C4-2B (cell line): Measurements from ENCODE around the gene OSBPL10.

Experiments used
- H3K27ac ChIP-seq: fragments of 450-650 bp; 2 replicates; pipeline ENCODE4 v1.5.1; 2017
- ZFX ChIP-seq: fragments of 450-650 bp; IDR thresholded peaks from 2 replicates; pipeline ENCODE4 v1.6.1; 2017
- TF ChIP-seq, protein P1 (sequence below): fragments of 450-650 bp; conservative IDR thresholded peaks from 2 replicates; pipeline ENCODE4 v1.5.1; 2017; ENCODE audit warnings: mild to moderate bottlenecking

OSBPL10 gene

DNA sequence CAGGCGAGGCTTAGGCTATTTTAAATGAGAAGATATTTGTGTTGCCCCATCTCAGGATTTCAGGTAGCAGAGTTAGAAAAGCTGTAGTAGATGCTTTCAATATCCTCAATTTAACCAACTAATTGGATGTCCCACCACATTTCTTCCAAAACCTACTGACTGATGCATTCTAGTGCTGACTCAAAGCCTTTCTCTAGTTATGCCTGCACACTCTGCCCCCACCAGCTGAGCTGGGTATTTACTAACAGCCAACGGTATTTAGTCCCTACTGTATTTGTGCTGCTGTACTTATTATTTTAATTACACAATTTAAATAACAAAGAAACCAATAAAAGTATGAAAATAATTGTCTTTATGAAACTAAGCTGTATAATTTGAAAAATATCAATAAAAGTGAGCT is 139.5 kb downstream of the OSBPL10 start:
- H3K27ac ChIP-seq, result no peak overlapping the region
- TF ChIP-seq, protein P1, sequence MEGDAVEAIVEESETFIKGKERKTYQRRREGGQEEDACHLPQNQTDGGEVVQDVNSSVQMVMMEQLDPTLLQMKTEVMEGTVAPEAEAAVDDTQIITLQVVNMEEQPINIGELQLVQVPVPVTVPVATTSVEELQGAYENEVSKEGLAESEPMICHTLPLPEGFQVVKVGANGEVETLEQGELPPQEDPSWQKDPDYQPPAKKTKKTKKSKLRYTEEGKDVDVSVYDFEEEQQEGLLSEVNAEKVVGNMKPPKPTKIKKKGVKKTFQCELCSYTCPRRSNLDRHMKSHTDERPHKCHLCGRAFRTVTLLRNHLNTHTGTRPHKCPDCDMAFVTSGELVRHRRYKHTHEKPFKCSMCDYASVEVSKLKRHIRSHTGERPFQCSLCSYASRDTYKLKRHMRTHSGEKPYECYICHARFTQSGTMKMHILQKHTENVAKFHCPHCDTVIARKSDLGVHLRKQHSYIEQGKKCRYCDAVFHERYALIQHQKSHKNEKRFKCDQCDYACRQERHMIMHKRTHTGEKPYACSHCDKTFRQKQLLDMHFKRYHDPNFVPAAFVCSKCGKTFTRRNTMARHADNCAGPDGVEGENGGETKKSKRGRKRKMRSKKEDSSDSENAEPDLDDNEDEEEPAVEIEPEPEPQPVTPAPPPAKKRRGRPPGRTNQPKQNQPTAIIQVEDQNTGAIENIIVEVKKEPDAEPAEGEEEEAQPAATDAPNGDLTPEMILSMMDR, result no peak

DNA sequence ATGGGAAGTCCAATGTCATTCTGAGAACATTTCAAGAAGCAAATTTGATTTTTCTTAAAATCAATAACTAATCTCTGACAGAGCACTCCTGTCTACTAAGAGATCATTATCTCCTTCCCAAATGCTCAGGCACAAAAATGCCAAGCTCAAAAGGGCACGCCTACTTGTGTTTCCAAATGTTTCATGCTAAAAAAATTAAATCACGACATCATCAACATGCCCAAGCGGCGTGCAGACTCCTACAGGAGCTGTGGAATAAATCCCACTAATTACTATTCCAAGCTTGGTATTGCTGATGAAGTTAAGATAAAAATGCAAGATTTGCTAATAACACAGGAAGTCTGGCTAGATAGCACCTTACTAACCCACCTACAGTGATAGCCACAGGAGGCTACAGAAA is 140.8 kb downstream of the OSBPL10 start:
- H3K27ac ChIP-seq, result no peak overlapping the region
- TF ChIP-seq, protein P1, result no peak
- no peak for TF ChIP-seq ZFX

DNA sequence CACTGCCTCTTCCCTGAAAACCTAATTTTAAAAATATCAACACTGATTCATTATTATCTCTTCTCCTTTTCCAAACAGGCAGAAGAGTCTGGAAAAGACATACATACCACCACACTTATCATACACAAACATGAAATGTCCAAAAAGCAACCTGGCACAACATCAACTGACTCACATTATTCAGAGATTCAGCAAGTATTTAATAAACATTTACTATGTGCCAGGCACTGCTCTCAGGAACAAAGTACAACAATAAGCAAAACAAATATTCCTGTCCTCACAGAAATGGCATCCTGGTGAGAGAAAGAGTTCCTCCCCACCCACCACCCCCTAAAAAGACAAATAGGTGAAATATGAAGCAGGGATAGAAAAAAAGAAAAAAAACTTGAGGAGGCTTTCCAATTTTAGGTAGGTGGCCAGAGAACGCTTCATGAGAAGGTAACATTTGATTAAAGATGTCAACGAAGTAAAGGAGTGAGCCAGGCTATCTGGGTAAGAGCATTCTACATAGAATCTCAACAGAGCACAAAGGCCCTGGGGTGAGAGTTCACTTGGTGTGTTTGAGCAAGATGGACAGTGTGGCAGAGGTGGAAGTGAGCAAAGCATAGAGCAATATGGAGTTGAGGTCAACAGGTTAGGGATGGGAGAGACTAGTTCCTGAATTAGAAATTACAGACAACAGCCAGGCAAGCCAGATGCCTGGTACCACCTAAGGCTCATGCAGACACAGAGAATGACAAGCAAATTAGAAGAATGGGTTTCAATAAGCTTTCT is 141.7 kb downstream of the OSBPL10 start:
- H3K27ac ChIP-seq, result no peak overlapping the region
- TF ChIP-seq, protein P1, result no peak
- TF ChIP-seq ZFX, result no peak

DNA sequence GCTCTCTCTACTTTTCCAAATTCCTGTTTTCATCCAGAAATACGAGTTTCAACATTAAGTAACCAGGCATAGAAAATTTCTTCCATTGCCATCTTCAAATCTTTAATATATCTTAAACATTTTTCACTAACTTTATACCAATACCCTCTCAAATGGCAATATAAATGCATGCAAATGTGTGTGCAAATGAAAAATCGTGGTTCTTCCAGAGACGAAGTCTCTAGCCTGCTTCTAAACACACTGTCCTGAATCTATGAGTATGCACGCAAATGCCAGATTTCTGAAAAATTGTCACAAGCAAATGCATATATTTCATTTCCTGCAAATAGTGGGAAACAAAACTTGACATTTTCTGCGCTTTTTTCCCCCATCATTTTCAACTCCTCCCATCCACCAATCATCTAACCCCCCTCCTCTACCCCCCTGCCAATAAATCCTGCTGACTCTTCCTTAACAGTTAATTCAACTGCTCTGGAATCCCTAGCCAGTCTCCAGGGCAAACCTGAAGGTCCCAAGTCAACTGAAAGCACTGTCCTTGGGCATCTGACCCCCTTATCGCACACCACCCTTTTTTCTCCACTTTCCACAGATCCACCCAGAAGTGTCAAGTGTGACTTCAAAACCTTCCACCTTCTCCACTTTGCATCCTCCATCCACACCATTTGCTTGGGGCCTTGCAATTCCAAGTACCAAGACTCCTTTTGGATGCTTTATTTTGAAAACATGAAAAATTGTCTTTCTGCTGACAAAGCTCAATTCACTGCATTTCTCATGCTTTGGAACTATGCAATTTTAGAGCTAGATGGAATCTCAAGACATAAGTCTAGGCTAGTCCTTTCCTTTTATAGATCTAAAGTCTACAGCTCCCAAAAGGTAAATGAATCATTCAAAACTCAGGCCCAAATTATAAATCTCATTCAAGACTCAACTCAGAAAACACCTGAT is 144.7 kb downstream of the OSBPL10 start:
- TF ChIP-seq, protein P1, result no peak
- TF ChIP-seq ZFX, result no peak

DNA sequence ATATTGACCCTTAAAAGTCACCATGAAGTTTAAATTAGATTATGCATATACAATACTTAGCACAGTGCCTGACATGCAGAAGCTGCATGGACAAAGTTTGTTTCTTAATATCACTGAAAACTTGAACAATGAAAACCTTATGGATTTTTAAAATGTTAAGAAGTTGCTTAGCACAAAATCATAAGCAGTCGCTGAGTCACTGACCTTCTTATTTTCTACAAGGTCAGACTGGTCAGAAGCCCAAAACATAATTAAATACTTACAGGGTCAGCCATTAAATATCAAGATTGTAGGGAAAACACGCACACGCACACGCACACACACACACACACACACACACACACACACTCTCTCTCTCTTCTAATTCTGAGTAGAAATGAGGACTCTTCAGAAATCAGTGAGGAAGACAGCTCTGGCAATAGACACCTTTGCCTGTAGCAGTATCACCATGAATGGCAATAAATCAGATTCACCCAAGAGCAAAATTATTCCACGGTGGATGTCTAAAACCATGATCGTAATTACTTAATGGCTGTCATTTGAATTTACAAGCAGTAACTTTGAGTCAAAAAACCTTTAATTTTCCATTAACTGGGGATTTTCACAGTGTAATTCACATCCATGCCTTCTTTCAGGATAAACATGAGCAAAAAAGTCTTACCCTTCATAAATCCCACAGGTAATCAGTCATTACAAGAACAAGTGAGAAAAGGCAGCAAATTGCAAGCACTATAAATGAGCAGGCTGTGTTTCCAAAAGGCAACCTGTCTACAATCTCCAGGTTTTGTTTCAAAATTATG is 147.5 kb downstream of the OSBPL10 start:
- H3K27ac ChIP-seq, result no peak overlapping the region
- TF ChIP-seq, protein P1, result no peak
- no peak for TF ChIP-seq ZFX

More for the DNA sequence above, 144.7 kb downstream of the OSBPL10 start:
- H3K27ac ChIP-seq, result no peak overlapping the region

DNA sequence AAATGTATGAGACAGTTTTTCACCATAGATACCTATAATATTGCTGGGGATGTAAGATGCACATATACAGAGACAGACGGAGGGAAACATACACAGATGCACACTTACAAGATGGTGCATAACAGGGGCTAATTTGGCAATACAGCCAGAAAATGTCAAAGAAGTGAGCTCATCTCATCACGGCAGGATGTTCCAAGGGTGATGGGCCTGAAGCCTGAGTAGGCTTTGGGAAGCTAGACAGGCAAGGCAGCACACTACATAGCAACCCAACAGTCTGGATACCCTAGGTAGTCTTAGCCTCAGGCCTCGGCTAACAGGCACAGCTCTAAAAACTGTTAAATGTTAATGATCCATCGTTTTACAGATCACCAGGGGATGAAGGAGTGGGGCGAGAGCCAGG is 148.5 kb downstream of the OSBPL10 start:
- H3K27ac ChIP-seq, result no peak overlapping the region
- no peak for TF ChIP-seq ZFX
- TF ChIP-seq, protein P1, result no peak
